Tibial nerve (tissue), 4 donors: ENCODE results near the gene RAP1B. TPM values are rescaled to one million over a fixed set of nuclear protein-coding genes. Genes with fewer than 3 reads are reported as not detected.

Experiments used
- DNase-seq, 2 donors: peaks; one replicate each; pipeline ENCODE4 v3.0.0-alpha.2; 2019; ENCODE audit warnings: low spot score in 2 of 2
- H3K27ac ChIP-seq, 4 donors: fragments of 200-600 bp; sonication (generic) in 3 of 4; one replicate each; pipeline ENCODE4 v1.5.1; 2017 to 2019; ENCODE audit warnings: mild to moderate bottlenecking in 1 of 4
- H3K27me3 ChIP-seq, 2 donors: fragments of 200-600 bp; sonication (generic) in 1 of 2; one replicate each; pipeline versions ENCODE4 v1.5.1 to v1.6.0; 2017 to 2019
- H3K36me3 ChIP-seq, 3 donors: fragments of 200-600 bp; sonication (generic); one replicate each; pipeline ENCODE4 v1.5.1; 2018 to 2019
- H3K4me1 ChIP-seq, 4 donors: fragments of 200-600 bp; sonication (generic) in 3 of 4; one replicate each; pipeline ENCODE4 v1.5.1; 2017 to 2019
- H3K4me3 ChIP-seq, 4 donors: fragments of 200-600 bp; sonication (generic) in 3 of 4; one replicate each; pipeline ENCODE4 v1.5.1; 2017 to 2019; ENCODE audit warnings: mild to moderate bottlenecking in 1 of 4, moderate library complexity in 1 of 4
- H3K9me3 ChIP-seq, 4 donors: fragments of 200-600 bp; sonication (generic) in 3 of 4; one replicate each; pipeline ENCODE4 v1.5.1; 2017 to 2019
- EP300 ChIP-seq, 2 donors: sonication (generic); formaldehyde crosslinking; IDR thresholded peaks; one replicate each; pipeline ENCODE4 v1.6.1; 2017; ENCODE audit warnings: antibody characterized with exemption in 2 of 2, mild to moderate bottlenecking in 1 of 2
- POLR2A ChIP-seq, 2 donors: fragments of 450-650 bp; IDR thresholded peaks; one replicate each; pipeline ENCODE4 v1.6.1; 2017; ENCODE audit warnings: antibody characterized with exemption in 2 of 2, mild to moderate bottlenecking in 2 of 2, moderate library complexity in 2 of 2
- WGBS, 2 donors: methylation state at CpG; one replicate each; pipeline ENCODE4 v1.1.5; 2018; 5-methylcytosine and 5-hydroxymethylcytosine counted together
- total RNA-seq, 4 donors: library from RNA; depleted of rRNA; stranded (reverse); fragments of >200 nt; gene quantifications; one replicate each; pipeline ENCODE4 v1.1.0, GENCODE V29; 2016
- TF ChIP-seq, protein P1 (sequence below), 5 experiments: fragments of 200-600 bp in 3 of 5; fragments of 450-650 bp in 2 of 5; sonication (generic) in 3 of 5; IDR thresholded peaks; one replicate each; pipeline ENCODE4 v1.5.1; 2016 to 2019; ENCODE audit warnings: antibody characterized with exemption in 5 of 5, mild to moderate bottlenecking in 3 of 5, moderate library complexity in 2 of 5

The RAP1B gene
- total RNA-seq, 4 donors from 2014 or later, result 117 to 194 (median 161) TPM

DNA sequence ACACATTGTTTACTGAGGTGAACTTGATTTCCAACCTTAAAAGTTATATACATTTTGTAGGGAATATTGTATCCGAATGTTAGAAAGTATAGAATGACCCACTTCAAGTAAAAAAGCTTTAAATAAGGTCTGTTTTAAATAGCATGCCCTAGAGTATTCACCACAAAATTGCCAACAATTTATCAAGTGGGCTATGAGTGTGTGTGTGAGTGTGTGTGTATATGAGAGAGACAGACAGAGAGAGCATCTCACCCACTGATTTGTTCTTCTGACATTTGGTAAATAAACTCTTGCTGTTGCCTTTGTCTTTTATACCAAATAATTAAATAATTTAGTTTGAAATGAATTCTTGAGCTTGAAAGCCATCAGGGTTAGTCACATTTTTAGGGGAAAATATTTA, 29.8 kb upstream of the RAP1B start:
- WGBS, 2 donors, result 88 to 98% methylated on average over 1 of the region's 1 CpG
- Histone ChIP-seq H3K36me3 (no peaks in the 10 kb centered on the region), H3K4me3 (no peak overlapping the region), H3K9me3 (no peaks in the 10 kb centered on the region), H3K4me1 (no peaks in the 10 kb centered on the region), H3K27ac (no peak overlapping the region), H3K27me3 (no peaks in the 10 kb centered on the region)
- no peak for DNase-seq
- TF ChIP-seq EP300 (IDR thresholded peaks at IDR 0.05) (no peak), POLR2A (IDR thresholded peaks at IDR 0.05) (no peak)
- TF ChIP-seq, protein P1, sequence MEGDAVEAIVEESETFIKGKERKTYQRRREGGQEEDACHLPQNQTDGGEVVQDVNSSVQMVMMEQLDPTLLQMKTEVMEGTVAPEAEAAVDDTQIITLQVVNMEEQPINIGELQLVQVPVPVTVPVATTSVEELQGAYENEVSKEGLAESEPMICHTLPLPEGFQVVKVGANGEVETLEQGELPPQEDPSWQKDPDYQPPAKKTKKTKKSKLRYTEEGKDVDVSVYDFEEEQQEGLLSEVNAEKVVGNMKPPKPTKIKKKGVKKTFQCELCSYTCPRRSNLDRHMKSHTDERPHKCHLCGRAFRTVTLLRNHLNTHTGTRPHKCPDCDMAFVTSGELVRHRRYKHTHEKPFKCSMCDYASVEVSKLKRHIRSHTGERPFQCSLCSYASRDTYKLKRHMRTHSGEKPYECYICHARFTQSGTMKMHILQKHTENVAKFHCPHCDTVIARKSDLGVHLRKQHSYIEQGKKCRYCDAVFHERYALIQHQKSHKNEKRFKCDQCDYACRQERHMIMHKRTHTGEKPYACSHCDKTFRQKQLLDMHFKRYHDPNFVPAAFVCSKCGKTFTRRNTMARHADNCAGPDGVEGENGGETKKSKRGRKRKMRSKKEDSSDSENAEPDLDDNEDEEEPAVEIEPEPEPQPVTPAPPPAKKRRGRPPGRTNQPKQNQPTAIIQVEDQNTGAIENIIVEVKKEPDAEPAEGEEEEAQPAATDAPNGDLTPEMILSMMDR (IDR thresholded peaks at IDR 0.05), result no peak

DNA sequence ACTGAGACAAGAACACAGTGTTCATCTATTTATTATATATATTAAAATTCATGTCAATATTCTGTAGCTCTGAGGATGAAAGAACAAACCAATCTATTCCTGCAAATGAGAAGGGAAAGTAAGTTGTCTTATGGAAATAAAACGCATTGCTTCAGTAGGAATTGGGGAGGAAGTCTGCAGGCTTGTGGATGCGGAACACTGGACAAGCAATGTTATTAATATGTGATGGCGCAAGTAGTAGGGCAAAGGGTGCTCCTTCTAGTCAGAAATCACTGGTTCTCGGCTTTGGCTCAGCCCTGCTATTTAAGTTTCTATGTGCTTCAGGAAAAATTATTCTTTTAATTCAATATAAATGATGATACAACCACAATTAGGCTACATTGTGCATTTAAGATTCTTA, 28.8 kb upstream of the RAP1B start:
- Histone ChIP-seq H3K36me3 (no peaks in the 10 kb centered on the region), H3K27me3 (no peaks in the 10 kb centered on the region), H3K9me3 (no peaks in the 10 kb centered on the region), H3K4me1 (no peaks in the 10 kb centered on the region), H3K27ac (no peak overlapping the region), H3K4me3 (no peak overlapping the region)
- DNase-seq, result no peak
- WGBS, 2 donors, result 90 to 92% methylated on average over 4 of the region's 4 CpGs
- TF ChIP-seq, protein P1 (IDR thresholded peaks at IDR 0.05), result no peak
- TF ChIP-seq EP300 (IDR thresholded peaks at IDR 0.05) (no peak), POLR2A (IDR thresholded peaks at IDR 0.05) (no peak)

DNA sequence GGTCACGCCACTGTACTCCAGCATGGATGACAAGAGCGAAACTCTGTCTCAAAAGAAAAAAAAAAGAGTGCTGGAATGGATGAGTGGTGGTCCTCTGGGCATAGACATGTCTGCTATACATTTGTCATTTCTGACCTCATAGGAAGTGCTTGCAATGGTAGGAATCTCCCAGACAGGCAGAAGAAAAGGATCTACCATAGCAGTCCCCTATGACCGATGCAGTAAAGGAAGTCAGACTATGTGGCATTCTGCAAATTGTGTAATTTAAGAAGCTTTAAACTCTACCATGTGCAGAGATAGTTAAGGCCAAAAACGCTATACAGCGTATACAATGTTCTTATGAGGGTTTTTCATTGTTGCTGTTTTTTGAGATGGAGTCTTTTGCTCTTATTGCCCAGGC, 24.7 kb upstream of the RAP1B start:
- 88 to 91% methylated on average over 5 of the region's 5 CpGs for WGBS, 2 donors
- Histone ChIP-seq H3K4me3 (no peak overlapping the region), H3K27ac (no peak overlapping the region), H3K4me1 (peaks cover 0 to under 1% (median 0%) of the 10 kb centered on the region in 4 donors), H3K27me3 (no peaks in the 10 kb centered on the region), H3K9me3 (peaks cover 0 to 21% (median 2%) of the 10 kb centered on the region in 4 donors), H3K36me3 (no peaks in the 10 kb centered on the region)
- TF ChIP-seq POLR2A (IDR thresholded peaks at IDR 0.05) (no peak), EP300 (IDR thresholded peaks at IDR 0.05) (no peak)
- TF ChIP-seq, protein P1 (IDR thresholded peaks at IDR 0.05), result no peak
- no peak for DNase-seq

GRCh38 chr12:68587448-68587873, 23.2 kb upstream of the RAP1B start:
- Histone ChIP-seq H3K4me3 (no peak overlapping the region), H3K27me3 (no peaks in the 10 kb centered on the region), H3K27ac (no peak overlapping the region), H3K9me3 (peaks cover 0 to 22% (median 2%) of the 10 kb centered on the region in 4 donors), H3K4me1 (peaks cover 0 to 7% (median 0%) of the 10 kb centered on the region in 4 donors), H3K36me3 (no peaks in the 10 kb centered on the region)
- TF ChIP-seq EP300 (IDR thresholded peaks at IDR 0.05), result no peak
- no peak for TF ChIP-seq POLR2A (IDR thresholded peaks at IDR 0.05)
- TF ChIP-seq, protein P1 (IDR thresholded peaks at IDR 0.05), result no peak
- WGBS, 2 donors, result 85 to 91% methylated on average over 3 of the region's 3 CpGs
- DNase-seq, result no peak

DNA sequence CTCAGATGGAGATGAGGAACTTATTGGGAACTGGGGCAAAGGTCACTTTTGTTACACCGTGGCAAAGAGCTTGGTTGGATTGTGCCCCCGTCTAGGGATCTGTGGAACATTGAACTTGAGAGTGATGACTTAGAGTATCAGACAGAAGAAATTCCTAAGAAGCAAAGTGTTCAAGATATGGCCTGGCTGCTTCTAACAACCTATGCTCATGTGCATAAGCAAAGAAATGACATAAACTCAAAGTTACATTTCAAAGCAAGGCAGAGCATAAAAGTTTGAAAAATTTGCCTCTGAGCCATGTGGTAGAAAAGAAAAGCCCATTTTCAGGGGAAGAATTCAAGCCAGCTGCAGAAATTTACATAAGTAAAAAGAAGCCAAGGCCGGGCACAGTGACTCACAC, 21.5 kb upstream of the RAP1B start:
- no peak for TF ChIP-seq EP300 (IDR thresholded peaks at IDR 0.05)
- TF ChIP-seq, protein P1 (IDR thresholded peaks at IDR 0.05), result no peak
- TF ChIP-seq POLR2A (IDR thresholded peaks at IDR 0.05), result no peak
- DNase-seq, result no peak
- WGBS, 2 donors, result 69 to 72% methylated on average over 3 of the region's 3 CpGs
- H3K4me1 ChIP-seq, result peaks cover 0 to 7% (median 0%) of the 10 kb centered on the region in 4 donors
- H3K4me3 ChIP-seq, result no peak overlapping the region
- H3K9me3 ChIP-seq, result peaks cover 0 to 39% (median 4%) of the 10 kb centered on the region in 4 donors
- H3K36me3 ChIP-seq, result no peaks in the 10 kb centered on the region
- no peaks in the 10 kb centered on the region for H3K27me3 ChIP-seq
- H3K27ac ChIP-seq, result no peak overlapping the region
